RKO (cell line): ENCODE results near the gene TTC34.
"Not testable (repeated sequence)": the region's sequence is repeated elsewhere in the genome, so short reads cannot be mapped to it uniquely, and the experiment has no call there.

Source experiments
- DNase-seq: peaks from one replicate; pipeline ENCODE4 v3.0.0-alpha.2; 2016; ENCODE audit warnings: low spot score

TTC34 gene

GRCh38 chr1:2810899-2811532 lies 9.5 kb upstream of the TTC34 start:
- no peak for DNase-seq

- no peak for DNase-seq
Measured at GRCh38 chr1:2810281-2810680, 8.8 kb upstream of the TTC34 start.

- no peak for DNase-seq
Measured at GRCh38 chr1:2809656-2810055, 8.2 kb upstream of the TTC34 start.

GRCh38 chr1:2808831-2809605 lies 7.5 kb upstream of the TTC34 start:
- no peak for DNase-seq

GRCh38 chr1:2808386-2808705 lies 6.9 kb upstream of the TTC34 start:
- DNase-seq: no peak

GRCh38 chr1:2807678-2808385 lies 6.3 kb upstream of the TTC34 start:
- DNase-seq: no peak

GRCh38 chr1:2807036-2807435 lies 5.5 kb upstream of the TTC34 start:
- no peak for DNase-seq

GRCh38 chr1:2806591-2806990 lies 5.1 kb upstream of the TTC34 start:
- no peak for DNase-seq

- DNase-seq: no peak
Measured at GRCh38 chr1:2805801-2806430, 4.4 kb upstream of the TTC34 start.

- no peak for DNase-seq
Measured at GRCh38 chr1:2804628-2805351, 3.3 kb upstream of the TTC34 start.

- no peak for DNase-seq
Measured at GRCh38 chr1:2803931-2804627, 2.6 kb upstream of the TTC34 start.

GRCh38 chr1:2803086-2803930 lies 1.8 kb upstream of the TTC34 start:
- no peak for DNase-seq

GRCh38 chr1:2802421-2802961 lies 998 bp upstream of the TTC34 start:
- no peak for DNase-seq

GRCh38 chr1:2801046-2801445 lies 447 bp downstream of the TTC34 start:
- DNase-seq: no peak

GRCh38 chr1:2800664-2801045 lies 838 bp downstream of the TTC34 start:
- DNase-seq: no peak

- no peak for DNase-seq
Measured at GRCh38 chr1:2799811-2800663, 1.5 kb downstream of the TTC34 start.

GRCh38 chr1:2798958-2799357 lies 2.5 kb downstream of the TTC34 start:
- DNase-seq: not testable (repeated sequence)

- DNase-seq: no peak
Measured at GRCh38 chr1:2797741-2798016, 3.8 kb downstream of the TTC34 start.

- DNase-seq: no peak
Measured at GRCh38 chr1:2796890-2797740, 4.4 kb downstream of the TTC34 start.
